ENCODE results near the gene INIP.

- no peak for TF ChIP-seq SP1 (IDR thresholded peaks at IDR 0.05)
- no peak for TF ChIP-seq HDGF (IDR thresholded peaks at IDR 0.05; ENCODE audit: borderline replicate concordance)
- no peak for TF ChIP-seq FOXA1 (IDR thresholded peaks at IDR 0.05)
- no peak for TF ChIP-seq FOXM1 (IDR thresholded peaks at IDR 0.05; ENCODE audit: borderline replicate concordance)
- no peak for TF ChIP-seq FOXK2 (IDR thresholded peaks at IDR 0.05)
- no peak for TF ChIP-seq ARNT (IDR thresholded peaks at IDR 0.05)
- no peak for TF ChIP-seq BHLHE40 (IDR thresholded peaks at IDR 0.05; ENCODE audit: borderline replicate concordance)
- TF ChIP-seq ZNF384 (IDR thresholded peaks at IDR 0.05) = no peak
- TF ChIP-seq TARDBP (IDR thresholded peaks at IDR 0.05) = no peak
- TF ChIP-seq ELF4 (IDR thresholded peaks at IDR 0.05) = no peak
- no peak for TF ChIP-seq LEF1 (IDR thresholded peaks at IDR 0.05; ENCODE audit: borderline replicate concordance)
These were observed 28.7 kb downstream of the INIP start for GRCh38 chr9:112689161-112689740.

Measured in HEK293T (cell line).